ENCODE measurements around the gene DIMT1.

The DIMT1 gene

DNA sequence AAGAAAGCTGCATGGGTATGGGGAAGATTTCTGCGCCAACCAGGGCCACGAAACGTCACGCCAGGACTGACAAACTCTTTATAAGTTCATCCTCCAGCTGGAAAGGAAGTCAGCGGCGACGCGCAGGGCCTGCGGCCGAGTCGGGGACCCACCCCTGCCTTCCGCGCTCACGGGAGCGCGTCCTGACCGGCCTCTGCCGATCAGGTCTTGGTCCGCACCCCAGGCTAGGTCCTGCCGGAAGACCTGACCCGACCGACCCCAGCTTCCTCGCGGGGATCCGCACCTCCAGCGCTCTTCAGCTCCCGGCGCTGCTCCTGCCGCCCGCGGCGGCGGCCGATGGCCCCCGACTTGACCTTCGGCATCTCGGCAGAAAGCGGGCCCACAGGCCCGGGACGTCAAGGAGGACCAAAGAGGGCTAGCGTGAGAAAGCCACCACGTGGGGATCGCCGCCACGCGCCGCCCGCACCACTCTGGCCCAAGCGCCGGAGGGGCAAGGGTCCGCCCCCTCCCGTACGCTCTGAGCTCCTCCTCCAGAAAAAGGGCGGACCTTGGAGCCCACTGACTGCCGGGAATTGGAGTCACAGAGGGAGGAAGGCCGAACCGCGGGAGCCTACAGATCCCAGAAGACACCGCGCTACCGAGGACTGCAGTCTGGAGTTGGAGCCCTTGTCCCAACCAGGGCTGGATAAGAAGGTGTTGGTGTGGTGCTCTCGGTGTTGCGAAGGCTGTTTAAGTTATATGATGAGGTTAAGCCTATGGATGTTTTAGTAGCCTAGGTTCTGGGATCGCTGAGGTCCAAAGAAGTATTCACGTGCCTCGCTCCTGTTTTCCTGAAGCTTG, at the start of gene DIMT1:
TSS of gene DIMT1 (minus strand) at position 495 of the 840 bp plus-strand sequence. CDS start at position 362, 133 bp downstream.
- DNase-seq, result peak; percentile 80

DNA sequence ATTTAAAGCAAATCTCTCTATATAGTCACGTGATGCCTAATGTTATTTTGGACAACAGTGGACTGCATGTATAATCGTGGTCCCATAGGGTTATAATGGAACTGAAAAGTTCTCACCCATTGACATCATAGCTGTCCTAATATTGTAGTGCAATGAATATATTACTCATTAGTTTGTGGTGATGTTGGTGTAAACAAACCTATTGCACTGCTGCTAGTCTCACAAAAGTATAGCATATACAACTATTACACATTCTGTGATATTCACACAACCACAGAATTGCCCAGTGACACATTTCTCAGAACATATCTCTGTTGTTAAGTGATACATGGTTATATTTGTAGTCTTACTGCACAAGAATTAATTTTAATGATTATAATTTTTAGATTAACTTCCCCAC, 46.6 kb upstream of the DIMT1 start:
- DNase-seq, result no peak

DNA sequence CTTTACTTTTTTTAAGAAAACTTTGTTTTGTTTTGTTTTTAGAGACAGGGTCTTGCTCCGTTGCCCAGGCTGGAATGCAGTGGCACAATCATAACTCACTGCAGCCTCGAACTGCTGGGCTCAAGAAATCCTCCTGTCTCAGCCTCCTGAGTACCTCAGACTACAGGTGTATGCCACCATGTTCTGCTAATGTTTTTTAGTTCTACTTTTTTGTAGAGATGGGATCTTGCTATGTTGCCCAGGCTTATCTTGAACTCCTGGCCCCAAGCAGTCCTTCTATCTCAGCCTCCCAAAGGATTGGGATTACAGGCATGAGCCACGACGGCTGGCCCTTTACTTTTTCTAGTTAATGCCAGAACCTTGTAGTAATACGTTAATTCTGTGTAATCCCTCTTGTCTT, 44.8 kb upstream of the DIMT1 start:
- no peak for DNase-seq

DNA sequence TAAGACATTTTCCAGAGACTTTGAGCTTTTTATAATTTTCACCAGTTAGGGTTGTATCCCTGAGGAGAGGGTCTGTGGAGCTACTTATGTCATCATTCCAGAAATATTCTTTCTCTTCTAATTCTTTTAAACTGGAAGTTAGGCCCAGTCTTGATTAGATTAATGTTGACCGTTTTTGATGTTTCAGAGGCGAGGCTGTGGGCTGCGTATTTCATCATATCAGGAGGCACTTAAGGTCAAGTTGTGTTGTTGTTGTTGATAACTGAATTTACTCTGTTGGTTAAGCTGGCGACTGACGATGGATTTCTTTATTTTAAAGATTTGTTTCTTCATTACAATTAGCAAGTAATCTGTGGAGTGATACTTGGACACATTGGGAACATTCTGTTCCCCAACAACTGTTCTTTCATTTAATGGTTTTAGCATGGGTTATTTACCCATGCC, 28.9 kb upstream of the DIMT1 start:
- DNase-seq, result no peak

DNA sequence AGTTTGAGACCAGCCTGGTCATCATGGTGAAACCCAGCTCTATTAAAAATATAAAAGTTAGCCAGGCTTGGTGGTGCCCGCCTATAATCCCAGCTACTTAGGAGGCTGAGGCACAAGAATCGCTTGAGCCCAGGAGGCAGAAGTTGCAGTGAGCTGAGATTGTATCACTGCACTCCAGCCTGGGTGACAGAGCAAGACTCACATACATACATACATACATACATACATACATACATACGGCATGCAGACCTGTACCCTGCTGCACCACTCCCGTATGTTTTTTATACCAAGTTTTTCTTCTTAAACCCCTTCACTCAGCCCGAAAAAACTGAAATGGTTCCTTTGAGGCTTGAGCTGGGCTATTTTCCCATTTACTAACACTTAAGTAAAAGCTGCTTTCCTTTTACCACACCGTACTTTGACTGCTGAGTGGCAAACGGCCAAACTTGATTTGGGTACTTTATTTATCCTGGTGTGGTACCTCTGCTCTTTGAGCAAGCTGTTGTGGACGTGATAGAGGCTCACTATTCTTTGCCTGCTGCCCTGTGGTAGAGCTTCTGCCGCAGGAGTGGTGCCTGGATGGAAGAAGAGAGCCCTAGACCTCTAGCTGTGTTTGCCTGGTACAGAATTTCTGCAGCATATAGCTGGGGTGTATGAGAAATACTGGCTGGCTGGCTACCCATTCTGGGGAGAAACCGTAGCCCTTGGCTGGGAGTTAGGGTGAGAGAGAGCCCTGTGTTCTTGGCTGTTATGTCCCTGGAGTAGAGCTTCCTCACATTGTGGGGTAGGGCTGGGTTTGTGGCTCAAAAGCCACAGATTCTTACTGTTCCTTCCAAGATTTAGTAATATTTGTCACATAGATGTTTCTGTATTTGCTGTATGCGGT, 28.3 kb upstream of the DIMT1 start:
- DNase-seq, result no peak

DNA sequence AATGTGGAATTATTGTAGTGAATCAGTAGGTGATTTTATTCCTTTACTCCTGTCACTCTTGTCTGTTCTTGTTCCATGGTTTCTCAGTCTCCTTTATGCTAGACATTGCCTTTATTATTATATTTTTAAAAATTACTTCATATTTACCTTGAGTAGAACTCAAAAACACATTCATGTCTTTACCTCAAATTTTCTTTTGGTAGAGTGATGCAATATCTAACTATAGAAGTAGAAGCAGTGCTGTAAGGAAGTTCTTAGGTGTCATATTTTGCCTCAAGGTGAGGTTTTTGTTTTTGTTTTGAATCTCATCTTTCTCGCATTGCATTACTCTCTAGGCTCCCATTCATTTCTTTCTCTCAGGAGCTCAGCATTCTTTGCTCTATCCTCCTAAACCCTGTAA, 21.1 kb upstream of the DIMT1 start:
- DNase-seq, result no peak

DNA sequence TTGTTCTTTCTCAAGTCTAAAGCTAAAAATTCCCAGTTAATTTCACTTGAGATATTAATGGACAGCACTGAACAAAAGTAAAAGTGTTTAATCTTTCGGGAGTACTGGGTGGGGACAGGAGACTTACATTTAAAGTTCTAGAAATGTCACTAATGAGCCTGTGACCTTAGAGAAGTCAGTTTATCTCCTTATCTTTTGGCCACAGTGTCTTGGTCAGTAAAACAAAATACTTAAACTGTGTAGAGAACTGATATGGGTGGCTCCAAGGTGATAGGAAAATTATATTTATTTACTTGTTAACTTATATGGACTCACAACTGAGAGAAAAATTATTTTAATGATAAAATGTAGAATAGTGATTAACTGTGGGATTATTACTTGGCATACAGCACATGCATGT, 17.7 kb upstream of the DIMT1 start:
- DNase-seq, result no peak

DNA sequence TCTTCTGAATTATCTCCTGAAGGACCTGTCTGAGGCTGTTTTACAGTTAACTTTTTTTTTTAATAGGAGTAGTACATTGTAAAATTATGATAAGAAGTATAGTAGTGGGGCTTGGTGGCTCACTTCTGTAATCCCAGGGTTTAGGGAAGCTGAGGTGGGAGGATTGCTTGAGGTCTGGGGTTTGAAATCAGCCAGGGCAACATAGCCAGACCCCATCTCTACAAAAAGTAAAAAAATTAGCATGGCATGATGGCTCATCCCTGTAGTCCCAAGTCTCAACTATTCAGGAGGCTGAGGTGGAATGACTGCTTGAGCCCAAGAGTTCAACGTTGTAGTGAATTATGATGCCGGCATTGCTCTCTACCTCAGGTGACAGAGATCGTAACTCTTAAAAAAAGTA, 15.9 kb upstream of the DIMT1 start:
- no peak for DNase-seq

DNA sequence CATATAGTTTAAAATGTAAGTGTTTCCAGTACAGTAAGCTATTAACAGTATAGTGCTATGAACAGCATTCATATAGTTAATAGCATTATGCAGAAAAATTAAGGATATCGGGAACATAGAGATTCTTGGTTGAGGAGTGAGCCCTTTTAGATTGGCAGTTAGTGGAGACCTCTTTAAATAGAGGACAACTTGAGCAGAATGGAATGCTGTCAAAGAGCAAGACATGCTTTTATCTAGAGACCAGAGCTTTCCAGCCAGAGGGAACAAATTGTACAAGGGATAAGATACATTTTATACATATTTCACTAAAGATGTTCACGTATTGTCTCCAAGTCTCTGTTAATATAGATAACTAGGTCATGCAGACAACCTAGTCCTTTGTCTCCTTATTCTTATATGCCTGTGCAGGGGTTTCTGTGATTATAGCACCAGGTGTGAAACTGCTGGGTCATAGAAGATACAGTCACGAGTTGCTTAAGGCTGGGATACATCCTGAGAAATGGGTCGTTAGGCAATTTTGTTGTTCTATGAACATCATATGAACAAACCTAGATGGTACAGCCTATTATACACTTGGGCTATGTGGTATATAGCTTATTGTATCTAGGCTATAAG, 14.9 kb upstream of the DIMT1 start:
- DNase-seq, result no peak

DNA sequence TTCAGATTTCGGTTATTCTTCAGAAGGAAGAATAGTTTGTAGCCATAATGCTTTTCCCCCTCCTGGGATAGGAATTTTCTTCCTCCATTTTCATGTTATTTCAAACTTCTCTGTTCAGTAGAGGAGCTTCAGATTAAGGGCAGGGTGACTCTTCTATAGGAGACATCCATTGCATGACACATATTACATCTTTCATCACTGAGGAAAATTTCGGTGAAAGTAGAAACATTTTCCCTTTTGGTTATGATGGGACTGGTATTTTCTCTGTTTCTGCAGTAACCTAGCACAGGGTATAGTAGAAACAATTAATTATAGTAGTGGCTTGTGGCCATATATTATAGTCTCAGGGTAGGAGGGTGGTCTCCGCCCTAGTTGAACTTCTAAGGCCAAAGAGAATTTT, 10.0 kb upstream of the DIMT1 start:
- no peak for DNase-seq

DNA sequence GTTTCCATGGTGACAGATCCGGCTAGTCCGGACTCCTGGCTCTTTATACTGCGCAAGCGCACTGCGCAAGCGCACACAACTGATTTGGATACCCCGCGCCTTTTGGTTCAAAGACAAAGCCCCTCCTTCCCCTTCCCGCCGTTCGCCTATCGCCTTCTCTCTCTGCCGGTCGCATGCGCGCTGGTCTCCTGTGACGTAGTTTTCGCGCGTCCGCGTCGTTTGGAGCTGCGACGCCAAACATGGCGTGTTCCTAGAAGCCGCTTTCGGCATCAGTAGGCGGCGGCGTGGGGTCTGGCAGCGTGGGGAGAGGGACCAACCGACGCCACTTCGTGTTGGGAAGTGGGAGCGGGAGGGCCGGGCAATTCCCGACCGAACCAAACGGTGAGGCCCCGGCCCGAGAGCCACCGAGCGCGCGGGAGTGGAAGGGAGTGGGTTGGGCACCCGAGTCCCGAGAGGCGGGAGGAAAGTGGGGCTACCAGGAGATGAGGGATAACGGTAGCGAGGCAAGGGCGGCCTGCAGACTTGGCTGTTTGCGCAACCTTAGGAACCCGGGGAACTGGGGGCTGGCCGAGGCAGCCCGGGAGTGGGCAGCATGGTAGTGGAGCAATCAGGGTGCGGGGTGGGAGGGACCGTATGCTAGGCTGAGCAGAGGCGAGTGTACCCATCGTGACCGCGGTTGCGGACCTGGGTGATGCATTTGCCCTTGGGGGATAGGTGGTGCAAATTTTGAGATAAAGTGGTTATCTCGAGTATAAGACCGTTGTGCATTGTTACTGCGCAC, 9.0 kb upstream of the DIMT1 start, which contains the start of gene IPO11:
TSS of gene IPO11 (plus strand) at position 215 of the 781 bp plus-strand sequence. CDS start 24,517 bp downstream, outside the sequence.
- peak; percentile 94 for DNase-seq

DNA sequence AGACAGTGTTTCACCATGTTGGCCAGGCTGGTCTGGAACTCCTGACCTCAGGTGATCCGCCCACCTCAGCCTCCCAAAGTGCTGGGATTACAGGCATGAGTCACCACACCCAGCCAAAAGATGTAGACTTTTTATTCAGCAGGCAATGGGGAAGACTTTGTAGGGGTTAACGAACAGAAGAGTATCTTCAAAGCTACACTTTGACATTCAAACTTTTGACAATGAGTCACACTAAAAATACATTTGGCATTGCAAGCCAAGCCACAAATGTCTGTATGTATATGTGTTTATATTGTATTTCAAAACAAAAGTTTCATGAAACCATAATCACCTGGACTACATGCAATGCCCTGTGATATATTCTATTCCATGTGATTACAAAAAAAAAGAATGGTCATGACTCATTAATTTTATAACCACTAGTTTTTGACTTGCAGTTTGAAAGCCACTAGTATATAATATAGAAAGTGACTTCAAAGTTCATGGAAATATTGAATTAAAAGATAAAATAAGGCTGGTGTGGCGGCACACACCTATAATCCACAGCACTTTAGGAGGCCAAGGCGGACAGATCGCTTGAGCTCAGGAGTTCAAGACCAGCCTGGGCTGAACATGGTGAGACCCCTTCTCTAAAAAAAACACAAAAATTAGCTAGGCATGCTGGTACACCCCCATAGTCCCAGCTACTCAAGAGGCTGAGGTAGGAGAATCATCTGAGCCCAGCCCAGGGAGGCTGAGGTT, 8.3 kb downstream of the DIMT1 start:
- DNase-seq, result no peak

DNA sequence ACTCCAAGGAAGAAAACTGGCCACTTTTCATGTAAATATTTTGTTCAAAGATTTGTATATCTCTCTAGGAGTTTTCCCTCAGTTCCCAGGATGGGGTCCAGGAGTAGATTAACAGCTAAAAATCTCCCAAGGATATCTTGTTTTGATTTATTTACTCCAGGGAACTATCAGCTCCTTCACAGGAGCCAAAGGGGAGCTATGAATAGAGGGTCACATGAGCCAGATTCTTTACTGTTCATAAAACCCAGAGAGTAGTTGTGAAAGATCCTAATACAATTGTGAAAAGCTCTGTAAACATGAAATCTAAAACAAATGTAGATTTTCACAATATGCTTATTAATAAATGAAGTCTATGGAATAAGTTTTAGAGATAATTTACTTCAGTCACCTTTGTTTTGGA, 16.9 kb downstream of the DIMT1 start:
- no peak for DNase-seq

DNA sequence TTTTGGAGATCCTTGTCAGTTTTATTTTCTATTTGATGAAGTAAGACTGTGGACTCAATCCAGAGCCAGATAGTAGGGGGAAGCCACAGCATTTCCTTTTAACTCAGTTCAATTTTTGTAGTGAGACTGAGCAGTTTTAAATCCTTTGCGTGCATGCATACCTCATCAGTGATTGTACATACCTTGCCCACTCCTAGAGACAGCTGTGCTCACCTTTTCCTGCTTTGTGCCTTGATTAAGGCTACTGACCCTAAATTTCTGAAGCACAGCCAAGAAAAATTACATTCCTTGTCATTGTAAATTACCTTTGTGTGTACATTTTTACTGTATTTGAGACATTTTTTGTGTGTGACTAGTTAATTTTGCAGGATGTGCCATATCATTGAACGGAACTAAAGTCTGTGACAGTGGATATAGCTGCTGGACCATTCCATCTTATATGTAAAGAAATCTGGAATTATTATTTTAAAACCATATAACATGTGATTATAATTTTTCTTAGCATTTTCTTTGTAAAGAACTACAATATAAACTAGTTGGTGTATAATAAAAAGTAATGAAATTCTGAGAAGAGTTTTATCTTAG, 17.8 kb downstream of the DIMT1 start:
- no peak for DNase-seq

DNA sequence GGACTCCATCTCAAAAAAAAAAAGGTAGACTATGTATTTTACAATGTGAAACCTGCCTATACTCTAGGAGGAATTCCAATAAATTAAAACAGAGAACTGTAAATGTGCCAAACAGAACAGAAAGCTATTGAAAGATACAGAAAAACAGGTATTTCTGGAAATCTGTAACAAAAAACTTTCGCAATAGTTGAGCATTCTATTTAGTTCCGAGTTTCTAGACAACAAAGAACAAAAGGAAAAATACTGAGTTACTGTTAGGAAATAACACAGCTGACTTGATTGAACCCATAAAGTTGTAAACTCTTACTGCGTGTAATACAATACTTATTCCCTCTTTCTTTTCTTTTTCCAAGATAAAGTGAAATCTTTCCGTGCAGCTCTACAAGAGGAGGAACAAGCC, 18.6 kb downstream of the DIMT1 start:
- no peak for DNase-seq

DNA sequence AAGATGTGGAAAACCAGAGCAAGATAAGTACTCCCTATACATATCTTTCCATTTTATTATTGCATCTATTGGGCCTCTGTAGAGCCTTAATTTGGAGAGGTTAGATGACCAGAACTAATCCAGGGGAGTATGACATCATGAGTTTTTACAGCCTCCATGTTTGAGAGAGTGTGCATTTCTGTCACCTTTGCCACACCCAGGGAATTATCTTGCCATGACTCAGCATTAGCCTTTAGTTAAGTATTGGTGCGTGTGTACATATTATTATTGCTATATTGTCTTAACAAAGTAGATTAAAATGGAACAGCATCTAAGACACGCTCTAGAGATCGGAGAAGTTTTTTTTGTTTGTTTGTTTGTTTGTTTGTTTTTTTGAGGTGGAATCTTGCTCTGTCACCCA, 27.6 kb downstream of the DIMT1 start:
- no peak for DNase-seq

DNA sequence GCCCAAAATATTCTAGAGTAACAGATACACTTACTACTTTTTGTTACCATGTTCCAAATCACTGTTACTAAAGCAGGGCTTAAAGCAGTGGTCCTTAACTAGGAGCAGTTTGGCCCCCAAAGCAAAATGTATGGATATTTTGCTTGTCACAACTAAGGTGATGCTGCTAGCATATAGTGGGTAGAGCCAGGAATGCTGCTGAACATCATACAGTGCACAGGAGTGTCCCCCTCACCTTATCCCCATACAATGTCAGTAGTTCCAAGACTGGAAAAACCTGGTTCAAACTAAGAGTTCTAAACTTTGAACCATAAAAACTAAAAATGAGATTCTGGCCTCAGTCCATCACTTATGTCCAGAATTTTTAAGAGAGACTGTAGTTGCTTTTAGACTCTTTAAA, 28.1 kb downstream of the DIMT1 start:
- no peak for DNase-seq

DNA sequence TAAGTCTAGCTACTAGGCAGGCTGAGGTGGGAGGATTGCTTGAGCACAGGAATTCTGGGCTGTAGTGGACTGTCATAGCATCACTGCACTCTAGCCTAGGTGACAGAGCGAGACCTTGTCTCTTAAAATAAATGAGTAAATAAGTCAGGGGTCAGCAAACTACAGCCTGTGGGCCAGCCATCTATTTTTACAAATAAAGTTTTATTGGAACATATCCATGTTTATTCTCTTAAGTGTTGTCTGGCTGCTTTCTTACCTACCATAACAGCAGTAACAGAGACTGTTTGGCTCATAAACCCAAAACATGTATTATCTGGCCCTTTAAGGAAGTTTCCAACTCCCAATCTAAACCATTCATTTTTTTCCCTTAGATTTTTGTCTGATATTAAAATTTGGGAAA, 29.6 kb downstream of the DIMT1 start:
- no peak for DNase-seq

DNA sequence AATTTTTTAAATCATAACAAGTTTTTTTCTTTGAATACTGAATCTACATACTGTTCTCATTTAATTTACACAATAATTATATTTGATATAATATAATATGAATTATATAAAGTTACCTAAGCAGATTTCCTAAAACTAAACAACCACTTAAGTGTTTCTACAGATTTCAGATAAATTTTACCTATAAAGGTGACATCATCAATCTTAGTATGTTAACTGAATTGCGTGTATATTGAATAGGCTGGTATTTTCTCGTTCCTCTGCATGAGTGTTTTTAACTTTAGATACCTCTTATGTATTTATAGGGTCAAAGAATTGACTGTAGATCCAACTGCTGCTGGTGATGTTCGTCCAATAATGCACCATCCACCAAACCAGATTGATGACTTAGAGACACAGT, 30.3 kb downstream of the DIMT1 start:
- no peak for DNase-seq

DNA sequence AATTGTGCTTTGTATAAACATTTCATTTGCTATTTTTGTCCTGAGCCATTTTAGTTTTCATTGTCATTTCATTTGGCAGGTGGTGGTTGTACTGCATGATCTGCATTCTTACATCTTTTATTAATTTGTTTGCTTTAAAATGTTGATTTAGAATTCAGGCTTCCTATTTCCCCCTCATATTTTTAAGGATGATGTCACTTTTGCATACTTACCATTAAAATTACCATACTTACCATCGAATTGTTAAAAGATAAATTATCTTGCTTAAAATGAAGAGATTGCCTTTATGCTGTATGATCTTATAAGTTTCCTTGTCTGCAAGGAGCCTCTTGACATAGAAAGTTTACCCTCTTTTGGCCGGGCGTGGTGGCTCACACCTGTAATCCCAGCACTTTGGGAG, 31.1 kb downstream of the DIMT1 start:
- no peak for DNase-seq

DNA sequence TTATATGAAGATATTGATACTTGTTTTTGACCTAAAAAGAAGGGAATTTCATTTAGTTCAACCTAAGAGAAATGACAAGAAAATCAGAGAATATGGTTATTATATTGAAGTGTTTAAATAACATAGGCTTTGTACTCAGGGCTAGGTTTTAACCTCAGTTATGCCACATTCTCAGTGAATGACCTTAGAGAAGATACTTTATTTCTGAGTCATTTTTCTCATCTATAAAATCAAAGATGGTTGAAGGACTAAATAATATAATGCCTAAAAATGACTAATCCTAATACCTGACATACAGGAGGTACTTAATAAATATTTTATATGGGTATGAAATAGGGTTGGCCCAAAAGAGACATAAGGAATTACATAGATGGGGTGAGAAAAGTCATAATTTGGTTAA, 32.3 kb downstream of the DIMT1 start:
- no peak for DNase-seq

DNA sequence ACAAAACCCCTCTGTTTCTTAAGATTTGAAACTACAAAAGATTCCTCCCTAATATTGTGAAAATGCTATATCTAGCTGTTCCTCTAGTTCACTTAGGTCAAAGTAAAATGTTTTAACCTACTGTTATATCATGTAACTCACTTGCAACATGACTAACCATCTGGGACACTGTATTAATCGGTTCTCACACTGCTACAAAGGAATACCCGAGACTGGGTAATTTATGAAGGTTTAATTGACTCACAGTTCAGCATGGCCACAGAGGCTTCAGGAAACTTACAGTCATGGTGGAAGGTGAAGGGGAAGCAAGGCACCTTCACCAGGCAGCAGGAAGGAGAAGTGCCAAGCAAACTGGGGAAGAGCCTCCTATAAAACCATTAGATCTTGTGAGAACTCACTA, 34.7 kb downstream of the DIMT1 start:
- no peak for DNase-seq
